Activated CD4-positive, alpha-beta T cell treated with anti-CD3 and anti-CD28 coated beads for 36 hours (primary cell): ENCODE results near the gene GRIK2. TPM values are rescaled to one million over a fixed set of nuclear protein-coding genes. Genes with fewer than 3 reads are reported as not detected.

Experiments used
- ATAC-seq: fragments of 200-7000 bp; cut with Tn5 transposase; one replicate; pipeline ENCODE4 v1.10.0; 2021; ENCODE audit warnings: mild to moderate bottlenecking, moderate library complexity
- CTCF ChIA-PET: fragments of 350-600 bp; sonication (Branson Sonifier 250); formaldehyde crosslinking; loops from one replicate; lab custom pipeline; 2021; ENCODE audit warnings: antibody characterized with exemption; lab: Charles Lee
- POLR2A ChIA-PET: fragments of 350-600 bp; sonication (Branson Sonifier 250); formaldehyde crosslinking; loops from one replicate; lab custom pipeline; 2021; ENCODE audit warnings: antibody characterized with exemption, inconsistent platforms; lab: Charles Lee
- DNase-seq: peaks from one replicate; pipeline ENCODE4 v3.0.0-alpha.2; 2020
- H3K27ac Mint-ChIP-seq: one replicate; pipeline ENCODE4 v1.8.0; 2021; ENCODE audit warnings: mixed read lengths
- H3K27me3 Mint-ChIP-seq: one replicate; pipeline ENCODE4 v1.8.0; 2021; ENCODE audit warnings: mixed read lengths
- H3K36me3 Mint-ChIP-seq: one replicate; pipeline ENCODE4 v1.8.0; 2021; ENCODE audit warnings: low read depth, mixed read lengths
- H3K4me1 Mint-ChIP-seq: one replicate; pipeline ENCODE4 v1.8.0; 2021; ENCODE audit warnings: mixed read lengths
- H3K4me3 Mint-ChIP-seq: one replicate; pipeline ENCODE4 v1.8.0; 2021; ENCODE audit warnings: mild to moderate bottlenecking, moderate library complexity, mixed read lengths
- H3K9me3 Mint-ChIP-seq: one replicate; pipeline ENCODE4 v1.8.0; 2021; ENCODE audit warnings: low read depth, mixed read lengths
- intact Hi-C, 2 experiments: fragments of 100-400 bp; cut with DNase I in 1 of 2; cut with micrococcal nuclease in 1 of 2; formaldehyde crosslinking; loops; one replicate each; pipeline versions ENCODE4 v1.14.2 to v1.15.1; 2022 to 2024; cut with DNase I, micrococcal nuclease
- total RNA-seq, 2 experiments: library from RNA; stranded (reverse); gene quantifications; one replicate each; pipeline ENCODE4 v1.2.3, GENCODE V29; 2021

Gene GRIK2
- total RNA-seq, 2 experiments from 2014 or later = not detected

GRCh38 chr6:101429845-101430244 is 36.3 kb downstream of the GRIK2 start:
- Mint-ChIP-seq H3K27ac (no peak overlapping the region), H3K9me3 (peaks cover 8% of the 10 kb centered on the region), H3K36me3 (no peaks in the 10 kb centered on the region), H3K27me3 (no peaks in the 10 kb centered on the region), H3K4me3 (no peak overlapping the region), H3K4me1 (no peaks in the 10 kb centered on the region)
- CTCF ChIA-PET = no interaction called here
- no peak for DNase-seq
- POLR2A ChIA-PET = no interaction called here
- no peak for ATAC-seq
- intact Hi-C loops = no loop called here

DNA sequence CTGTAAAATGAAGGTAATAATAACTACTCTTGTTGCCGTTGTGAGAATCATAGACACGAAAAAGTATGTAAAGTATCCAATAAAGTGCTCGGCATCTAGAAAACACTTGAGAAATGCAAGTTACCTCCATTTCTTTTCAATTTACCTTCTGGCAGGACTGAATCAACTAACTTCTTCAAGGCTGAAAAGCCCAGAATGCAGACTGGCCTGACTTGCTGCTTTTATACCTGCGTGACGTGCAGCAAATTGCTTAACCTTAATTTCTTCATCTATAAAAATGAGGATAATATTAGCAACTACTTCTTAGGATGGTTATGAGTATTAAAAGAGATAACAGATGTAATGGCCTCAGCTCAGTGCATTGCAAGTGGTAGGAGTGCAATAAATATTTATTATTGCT is 39.6 kb downstream of the GRIK2 start:
- Mint-ChIP-seq H3K4me1 (no peaks in the 10 kb centered on the region), H3K27ac (no peak overlapping the region), H3K27me3 (no peaks in the 10 kb centered on the region), H3K9me3 (no peaks in the 10 kb centered on the region), H3K4me3 (no peak overlapping the region), H3K36me3 (no peaks in the 10 kb centered on the region)
- POLR2A ChIA-PET = no interaction called here
- CTCF ChIA-PET = no interaction called here
- DNase-seq = no peak
- intact Hi-C loops = no loop called here
- ATAC-seq = no peak

DNA sequence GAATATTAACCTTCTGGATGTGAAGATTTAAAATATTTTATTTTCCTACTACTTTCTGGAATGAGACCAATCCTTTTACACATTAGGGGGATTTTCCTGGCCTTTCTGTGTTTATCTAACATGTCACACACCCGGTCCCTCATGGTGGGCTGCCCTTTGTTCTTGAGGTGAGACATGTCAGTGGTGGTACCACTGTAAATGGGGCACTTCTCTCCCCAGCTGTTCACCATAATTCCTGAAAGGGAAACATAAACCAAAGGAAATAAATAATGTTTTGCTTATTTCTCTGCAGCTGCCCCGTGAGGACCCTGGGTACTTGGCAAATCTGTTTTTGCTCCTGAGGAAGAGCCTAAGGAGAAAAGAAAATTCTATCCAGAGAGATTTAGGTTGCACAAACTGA is 41.1 kb downstream of the GRIK2 start:
- CTCF ChIA-PET = no interaction called here

DNA sequence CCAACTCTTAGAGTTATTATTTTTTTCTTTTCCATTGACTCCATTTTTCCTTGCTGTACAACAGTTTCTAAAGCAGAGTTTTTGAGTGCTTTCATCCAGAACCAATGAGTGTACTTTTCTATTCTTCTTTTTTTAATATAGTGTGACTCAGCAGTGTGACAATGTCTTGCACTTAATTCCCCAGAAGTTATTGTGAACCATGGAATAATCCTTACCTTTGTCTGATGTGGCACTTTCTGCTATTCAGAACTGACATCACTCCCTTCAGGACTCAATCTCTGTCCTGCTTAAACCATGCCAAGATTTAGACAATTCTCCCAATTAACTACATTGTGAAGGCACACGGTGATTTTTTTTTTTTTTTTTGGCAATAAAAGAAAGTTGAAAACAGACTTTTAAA is 41.5 kb downstream of the GRIK2 start:
- POLR2A ChIA-PET = interaction anchor here (0.6 kb wide), 1 partner anchor 1611 kb away, joined by 6 read pairs; no protein-coding TSS in a partner anchor
- CTCF ChIA-PET = no interaction called here
- DNase-seq = no peak
- no peak for ATAC-seq
- no peaks in the 10 kb centered on the region for H3K9me3 Mint-ChIP-seq
- H3K4me1 Mint-ChIP-seq = no peaks in the 10 kb centered on the region
- no peaks in the 10 kb centered on the region for H3K36me3 Mint-ChIP-seq
- H3K27me3 Mint-ChIP-seq = no peaks in the 10 kb centered on the region
- no peak overlapping the region for H3K27ac Mint-ChIP-seq
- intact Hi-C loops = no loop called here
- H3K4me3 Mint-ChIP-seq = no peak overlapping the region

More for the DNA sequence above, 41.1 kb downstream of the GRIK2 start:
- Mint-ChIP-seq H3K27ac (no peak overlapping the region), H3K4me1 (no peaks in the 10 kb centered on the region), H3K9me3 (no peaks in the 10 kb centered on the region), H3K36me3 (no peaks in the 10 kb centered on the region), H3K27me3 (no peaks in the 10 kb centered on the region), H3K4me3 (no peak overlapping the region)
- DNase-seq (no peak), ATAC-seq (no peak)
- intact Hi-C loops = no loop called here
- POLR2A ChIA-PET = no interaction called here

DNA sequence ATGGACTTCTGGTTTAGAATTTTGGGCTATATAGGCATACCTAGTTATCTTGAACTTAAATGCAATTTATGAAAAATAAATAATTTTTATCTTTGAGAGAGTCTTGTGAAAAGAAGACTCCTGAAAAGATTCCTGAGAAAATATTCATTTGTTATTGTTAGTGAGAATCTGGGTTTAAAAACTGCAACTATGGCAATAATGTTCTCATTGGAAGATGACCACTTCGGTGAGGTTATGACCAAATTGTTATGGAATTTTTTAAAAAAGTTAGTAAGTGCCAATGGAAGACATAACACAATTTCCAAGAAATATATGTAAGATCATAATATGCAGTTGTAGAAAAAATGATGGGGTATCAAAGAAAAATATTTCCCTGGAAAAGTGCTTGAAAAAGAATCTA is 46.3 kb downstream of the GRIK2 start:
- Mint-ChIP-seq H3K4me3 (no peak overlapping the region), H3K27me3 (no peaks in the 10 kb centered on the region), H3K9me3 (no peaks in the 10 kb centered on the region), H3K27ac (no peak overlapping the region), H3K36me3 (no peaks in the 10 kb centered on the region), H3K4me1 (no peaks in the 10 kb centered on the region)
- ATAC-seq (no peak), DNase-seq (no peak)
- intact Hi-C loops = no loop called here
- ChIA-PET POLR2A (no interaction called here), CTCF (no interaction called here)

DNA sequence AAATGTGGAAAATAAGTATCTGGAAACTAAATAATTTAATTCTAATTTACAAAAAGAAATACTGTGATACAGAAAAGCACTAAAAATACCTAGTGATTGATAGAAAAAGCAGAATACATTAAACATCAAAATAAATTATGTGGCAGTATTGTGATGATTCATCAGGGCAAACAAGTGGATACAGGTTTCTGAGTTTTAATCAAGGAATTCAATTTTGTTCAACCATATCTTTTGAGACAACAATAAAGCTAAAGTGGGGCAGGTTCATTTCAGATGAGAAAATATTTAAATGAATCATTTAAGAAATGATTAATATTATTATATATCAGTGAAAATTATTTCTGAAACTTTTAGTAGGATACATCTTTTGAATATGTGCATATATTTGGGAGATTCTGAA is 49.8 kb downstream of the GRIK2 start:
- no peak for DNase-seq
- CTCF ChIA-PET = no interaction called here

GRCh38 chr6:101444717-101445116 is 51.2 kb downstream of the GRIK2 start:
- no peak for DNase-seq
- no peaks in the 10 kb centered on the region for H3K9me3 Mint-ChIP-seq
- intact Hi-C loops = loop anchor here in 1 of 2 experiments (5.0 kb wide), 1 partner anchor 1503 kb away; no protein-coding TSS in a partner anchor
- ChIA-PET CTCF (no interaction called here), POLR2A (no interaction called here)
- no peaks in the 10 kb centered on the region for H3K27me3 Mint-ChIP-seq
- no peaks in the 10 kb centered on the region for H3K4me1 Mint-ChIP-seq
- no peak overlapping the region for H3K4me3 Mint-ChIP-seq
- ATAC-seq = no peak
- H3K36me3 Mint-ChIP-seq = no peaks in the 10 kb centered on the region
- no peak overlapping the region for H3K27ac Mint-ChIP-seq

More for the DNA sequence above, 49.8 kb downstream of the GRIK2 start:
- Mint-ChIP-seq H3K27ac (no peak overlapping the region), H3K4me1 (no peaks in the 10 kb centered on the region), H3K27me3 (no peaks in the 10 kb centered on the region), H3K4me3 (no peak overlapping the region), H3K9me3 (no peaks in the 10 kb centered on the region), H3K36me3 (no peaks in the 10 kb centered on the region)
- POLR2A ChIA-PET = no interaction called here
- ATAC-seq = no peak
- intact Hi-C loops = no loop called here

GRCh38 chr6:101445527-101445926 is 52.0 kb downstream of the GRIK2 start:
- Mint-ChIP-seq H3K9me3 (no peaks in the 10 kb centered on the region), H3K4me3 (no peak overlapping the region), H3K27me3 (no peaks in the 10 kb centered on the region), H3K36me3 (no peaks in the 10 kb centered on the region), H3K27ac (no peak overlapping the region), H3K4me1 (no peaks in the 10 kb centered on the region)
- no peak for ATAC-seq
- ChIA-PET POLR2A (interaction anchor here (0.7 kb wide), 1 partner anchor 1024 kb away, joined by 3 read pairs; no protein-coding TSS in a partner anchor), CTCF (no interaction called here)
- no peak for DNase-seq
- intact Hi-C loops = loop anchor here in 1 of 2 experiments (5.0 kb wide), 1 partner anchor 1502 kb away; no protein-coding TSS in a partner anchor

GRCh38 chr6:101450901-101451300 is 57.4 kb downstream of the GRIK2 start:
- intact Hi-C loops = no loop called here
- no peak overlapping the region for H3K27ac Mint-ChIP-seq
- H3K36me3 Mint-ChIP-seq = no peaks in the 10 kb centered on the region
- no peaks in the 10 kb centered on the region for H3K9me3 Mint-ChIP-seq
- ATAC-seq = no peak
- no peak for DNase-seq
- no peaks in the 10 kb centered on the region for H3K27me3 Mint-ChIP-seq
- no peak overlapping the region for H3K4me3 Mint-ChIP-seq
- no peaks in the 10 kb centered on the region for H3K4me1 Mint-ChIP-seq
- POLR2A ChIA-PET = no interaction called here
- CTCF ChIA-PET = interaction anchor here (0.6 to 1.1 kb wide), 3 partner anchors 11 to 514 kb away, joined by 3 to 4 read pairs (median 3); no protein-coding TSS in a partner anchor

GRCh38 chr6:101451981-101452380 is 58.5 kb downstream of the GRIK2 start:
- DNase-seq (no peak), ATAC-seq (no peak)
- Mint-ChIP-seq H3K36me3 (no peaks in the 10 kb centered on the region), H3K27me3 (no peaks in the 10 kb centered on the region), H3K4me1 (no peaks in the 10 kb centered on the region), H3K9me3 (no peaks in the 10 kb centered on the region), H3K4me3 (no peak overlapping the region), H3K27ac (no peak overlapping the region)
- ChIA-PET CTCF (no interaction called here), POLR2A (no interaction called here)
- intact Hi-C loops = no loop called here

GRCh38 chr6:101453221-101453620 is 59.7 kb downstream of the GRIK2 start:
- no peak for DNase-seq
- ATAC-seq = no peak
- ChIA-PET POLR2A (no interaction called here), CTCF (interaction anchor here (0.6 kb wide), 1 partner anchor 155 kb away, joined by 4 read pairs; no protein-coding TSS in a partner anchor)
- Mint-ChIP-seq H3K4me3 (no peak overlapping the region), H3K27me3 (no peaks in the 10 kb centered on the region), H3K9me3 (no peaks in the 10 kb centered on the region), H3K4me1 (no peaks in the 10 kb centered on the region), H3K27ac (no peak overlapping the region), H3K36me3 (no peaks in the 10 kb centered on the region)
- intact Hi-C loops = no loop called here

DNA sequence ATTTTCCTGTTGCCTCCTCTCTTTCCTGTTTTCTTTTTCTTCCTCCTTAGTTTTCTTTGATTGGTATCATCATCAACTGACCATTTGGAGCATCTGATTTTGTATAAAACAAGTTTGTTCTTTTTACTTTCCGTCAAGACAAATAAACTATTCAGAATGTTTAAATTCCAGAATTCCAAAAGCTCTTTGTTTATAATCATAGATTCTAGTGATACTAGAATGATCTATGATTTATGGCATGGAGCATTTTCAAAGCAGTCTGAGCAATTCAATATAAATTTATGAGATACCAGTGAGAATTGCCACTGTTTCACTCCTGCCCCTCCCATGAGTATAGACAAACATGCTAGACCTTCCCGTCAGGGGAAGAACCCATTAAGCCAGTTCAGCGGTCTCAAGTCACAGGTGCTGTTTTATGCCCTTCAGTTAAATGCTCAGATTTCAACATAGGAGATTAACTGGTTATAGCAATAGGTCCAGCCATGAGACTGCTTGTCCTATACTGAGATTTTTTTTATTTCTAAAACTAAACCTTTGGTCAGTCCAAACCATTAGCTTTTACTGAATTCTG is 60.7 kb downstream of the GRIK2 start:
- no peak for ATAC-seq
- CTCF ChIA-PET = no interaction called here

More for the DNA sequence above, 60.7 kb downstream of the GRIK2 start:
- intact Hi-C loops = no loop called here
- Mint-ChIP-seq H3K9me3 (no peaks in the 10 kb centered on the region), H3K27me3 (no peaks in the 10 kb centered on the region), H3K4me3 (no peak overlapping the region), H3K36me3 (no peaks in the 10 kb centered on the region), H3K4me1 (no peaks in the 10 kb centered on the region), H3K27ac (no peak overlapping the region)
- POLR2A ChIA-PET = no interaction called here
- no peak for DNase-seq
